Left lung (tissue), 10 donors: Measurements from ENCODE around the gene PAPSS2. TPM values are rescaled to one million over a fixed set of nuclear protein-coding genes. Genes with fewer than 3 reads are reported as not detected.

Source experiments
- ATAC-seq: fragments of 200-7000 bp; cut with Tn5 transposase; one replicate; pipeline ENCODE4 v1.9.1; 2020; ENCODE audit warnings: moderate library complexity
- DNase-seq, 4 donors: peaks; one replicate each; pipeline ENCODE4 v3.0.0-alpha.2; 2013 to 2020
- H3K27ac ChIP-seq, 2 donors: fragments of 200-600 bp; sonication (generic) in 1 of 2; one replicate each; pipeline versions ENCODE4 v1.5.0 to v1.8.0; 2020 to 2021
- H3K27me3 ChIP-seq, 2 donors: fragments of 200-600 bp; sonication (generic) in 1 of 2; one replicate each; pipeline versions ENCODE4 v1.5.0 to v1.8.0; 2020 to 2021
- H3K36me3 ChIP-seq, 2 donors: fragments of 200-600 bp; sonication (generic) in 1 of 2; one replicate each; pipeline versions ENCODE4 v1.5.0 to v1.8.0; 2020 to 2021
- H3K4me1 ChIP-seq, 2 donors: fragments of 200-600 bp; one replicate each; pipeline ENCODE4 v1.8.0; 2021
- H3K4me3 ChIP-seq, 2 donors: fragments of 200-600 bp; sonication (generic) in 1 of 2; one replicate each; pipeline versions ENCODE4 v1.5.0 to v1.8.0; 2020 to 2021; ENCODE audit warnings: mild to moderate bottlenecking in 1 of 2
- H3K9me3 ChIP-seq, 2 donors: fragments of 200-600 bp; sonication (generic) in 1 of 2; one replicate each; pipeline versions ENCODE4 v1.5.0 to v1.8.0; 2020 to 2021
- intact Hi-C, 2 donors: fragments of 100-400 bp; cut with DNase I; formaldehyde crosslinking; loops; one replicate each; pipeline versions ENCODE4 v1.11.2 to v1.14.2; 2022
- polyA plus RNA-seq, 6 donors: library from polyadenylated mRNA; unstranded; fragments of 120-200 nt; gene quantifications; one replicate each; pipeline ENCODE4 v1.2.1, GENCODE V29; 2013; ENCODE audit not compliant: insufficient read length in 6 of 6
- total RNA-seq, 2 donors: library from RNA; stranded (reverse); fragmentation: NEBNext Ultra II Directional; extraction: Animal tissue kit (Norgen Biotek cat#: 25700); gene quantifications; one replicate each; pipeline ENCODE4 v1.2.1, GENCODE V29; 2021
- TF ChIP-seq, protein P1 (sequence below), 2 donors: fragments of 200-600 bp; sonication (generic) in 1 of 2; IDR thresholded peaks; one replicate each; pipeline versions ENCODE4 v1.5.0 to v1.8.0; 2021; ENCODE audit warnings: antibody characterized with exemption in 2 of 2
- donor health status: DM: no; HTN: yes; CAD: no.
- donor health status: DM: no; HTN: no; CAD: no.

The PAPSS2 gene
- total and polyA plus RNA-seq, 8 donors: 49.0 to 183 (median 58.0) TPM

DNA sequence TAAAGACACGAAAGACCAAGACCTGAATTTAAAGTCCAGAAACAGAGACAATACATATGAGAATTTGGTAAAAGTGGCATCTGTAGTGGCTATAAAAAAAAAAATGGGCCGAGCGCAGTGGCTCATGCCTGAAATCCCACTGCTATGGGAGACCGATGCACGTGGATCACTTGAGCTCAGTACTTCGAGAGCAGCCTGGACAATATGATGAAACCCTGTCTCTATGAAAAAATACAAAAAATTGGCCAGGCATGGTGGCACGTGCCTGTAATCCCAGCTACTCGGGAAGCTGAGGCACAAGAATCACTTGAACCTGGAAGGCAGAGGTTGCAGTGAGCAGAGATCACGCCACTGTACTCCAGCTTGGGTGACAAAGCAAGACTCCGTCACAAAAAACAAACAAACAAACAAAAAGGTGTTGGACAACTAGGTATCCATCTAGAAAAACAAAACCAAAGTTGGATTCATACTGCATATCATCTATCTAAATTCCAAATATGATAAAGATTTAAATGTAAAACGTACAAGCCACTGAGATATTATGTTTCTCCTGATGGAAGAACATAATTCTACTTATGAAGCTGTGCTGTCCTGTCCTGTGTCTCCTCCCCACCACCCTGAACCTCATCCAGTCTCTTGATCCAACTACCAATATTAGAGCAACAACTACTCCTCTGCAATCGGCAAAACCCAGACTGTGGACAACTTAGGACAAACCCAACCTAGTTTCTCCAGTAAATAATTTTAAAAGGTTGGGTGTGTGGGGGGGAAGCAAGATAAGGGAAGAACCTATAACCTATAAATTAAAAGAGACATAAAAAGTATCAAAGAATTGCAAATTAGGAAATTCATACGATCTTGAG, 104.6 kb downstream of the PAPSS2 start:
- peaks cover 0 to 33% of the 10 kb centered on the region in 2 donors for H3K4me1 ChIP-seq
- no peak overlapping the region for H3K27ac ChIP-seq
- DNase-seq: no peak
- no peak for ATAC-seq
- no peak overlapping the region for H3K4me3 ChIP-seq
- intact Hi-C loops: no loop called here
- TF ChIP-seq, protein P1, sequence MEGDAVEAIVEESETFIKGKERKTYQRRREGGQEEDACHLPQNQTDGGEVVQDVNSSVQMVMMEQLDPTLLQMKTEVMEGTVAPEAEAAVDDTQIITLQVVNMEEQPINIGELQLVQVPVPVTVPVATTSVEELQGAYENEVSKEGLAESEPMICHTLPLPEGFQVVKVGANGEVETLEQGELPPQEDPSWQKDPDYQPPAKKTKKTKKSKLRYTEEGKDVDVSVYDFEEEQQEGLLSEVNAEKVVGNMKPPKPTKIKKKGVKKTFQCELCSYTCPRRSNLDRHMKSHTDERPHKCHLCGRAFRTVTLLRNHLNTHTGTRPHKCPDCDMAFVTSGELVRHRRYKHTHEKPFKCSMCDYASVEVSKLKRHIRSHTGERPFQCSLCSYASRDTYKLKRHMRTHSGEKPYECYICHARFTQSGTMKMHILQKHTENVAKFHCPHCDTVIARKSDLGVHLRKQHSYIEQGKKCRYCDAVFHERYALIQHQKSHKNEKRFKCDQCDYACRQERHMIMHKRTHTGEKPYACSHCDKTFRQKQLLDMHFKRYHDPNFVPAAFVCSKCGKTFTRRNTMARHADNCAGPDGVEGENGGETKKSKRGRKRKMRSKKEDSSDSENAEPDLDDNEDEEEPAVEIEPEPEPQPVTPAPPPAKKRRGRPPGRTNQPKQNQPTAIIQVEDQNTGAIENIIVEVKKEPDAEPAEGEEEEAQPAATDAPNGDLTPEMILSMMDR (IDR thresholded peaks at IDR 0.05): no peak
- H3K36me3 ChIP-seq: peaks cover 0 to 24% of the 10 kb centered on the region in 2 donors
- H3K9me3 ChIP-seq: no peaks in the 10 kb centered on the region
- H3K27me3 ChIP-seq: no peaks in the 10 kb centered on the region

- ATAC-seq (no peak), DNase-seq (no peak)
- peaks cover 0 to 35% of the 10 kb centered on the region in 2 donors for H3K36me3 ChIP-seq
- intact Hi-C loops: no loop called here
- H3K27ac ChIP-seq: no peak overlapping the region
- H3K4me1 ChIP-seq: peaks cover 0 to 17% of the 10 kb centered on the region in 2 donors
- H3K9me3 ChIP-seq: no peaks in the 10 kb centered on the region
- no peaks in the 10 kb centered on the region for H3K27me3 ChIP-seq
- no peak overlapping the region for H3K4me3 ChIP-seq
- TF ChIP-seq, protein P1 (IDR thresholded peaks at IDR 0.05): no peak
These were observed 106.1 kb downstream of the PAPSS2 start for GRCh38 chr10:87765666-87766376.

DNA sequence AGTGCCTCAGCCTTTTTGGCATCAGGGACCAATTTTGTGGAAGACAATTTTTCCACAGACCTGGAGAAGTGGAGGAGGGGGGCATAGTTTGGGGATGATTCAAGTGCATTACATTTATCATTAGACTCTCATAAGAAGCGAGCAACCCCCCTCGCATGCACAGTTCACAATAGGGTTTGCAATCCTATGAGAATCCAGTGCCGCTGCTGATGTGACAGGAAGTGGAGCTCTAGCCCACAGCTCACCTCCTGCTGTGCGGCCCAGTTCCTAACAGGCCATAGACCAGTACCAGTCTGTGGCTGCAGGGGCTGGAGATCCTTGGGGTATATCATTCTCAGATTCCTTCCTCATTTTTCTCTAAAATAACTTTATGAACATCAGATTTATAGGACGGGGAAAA, 107.6 kb downstream of the PAPSS2 start:
- peaks cover 0 to 8% of the 10 kb centered on the region in 2 donors for H3K4me1 ChIP-seq
- intact Hi-C loops: no loop called here
- no peak overlapping the region for H3K27ac ChIP-seq
- no peak for ATAC-seq
- no peak for DNase-seq
- no peaks in the 10 kb centered on the region for H3K9me3 ChIP-seq
- peaks cover 0 to 38% of the 10 kb centered on the region in 2 donors for H3K36me3 ChIP-seq
- TF ChIP-seq, protein P1 (IDR thresholded peaks at IDR 0.05): no peak
- no peaks in the 10 kb centered on the region for H3K27me3 ChIP-seq
- H3K4me3 ChIP-seq: no peak overlapping the region

- no peak overlapping the region for H3K4me3 ChIP-seq
- peaks cover 0 to 13% of the 10 kb centered on the region in 2 donors for H3K4me1 ChIP-seq
- no peaks in the 10 kb centered on the region for H3K27me3 ChIP-seq
- H3K36me3 ChIP-seq: peaks cover 0 to 47% of the 10 kb centered on the region in 2 donors
- DNase-seq (peak in 2 of 4 donors; percentile 12 to 26), ATAC-seq (peak; percentile 72)
- no peaks in the 10 kb centered on the region for H3K9me3 ChIP-seq
- H3K27ac ChIP-seq: no peak overlapping the region
- intact Hi-C loops: no loop called here
- TF ChIP-seq, protein P1 (IDR thresholded peaks at IDR 0.05): peak; percentile 30 to 46
These were observed 112.3 kb downstream of the PAPSS2 start for GRCh38 chr10:87771871-87772500.
